ENCODE measurements around the gene MUSK.
"Not testable (repeated sequence)": the region's sequence is repeated elsewhere in the genome, so short reads cannot be mapped to it uniquely, and the experiment has no call there.

Gene MUSK

GRCh38 chr9:110810262-110810976 lies 141.8 kb downstream of the MUSK start:
- no peak for DNase-seq (ENCODE audit: low read depth in 2 of 2)

GRCh38 chr9:110812886-110813285 lies 144.3 kb downstream of the MUSK start:
- no peak for DNase-seq (ENCODE audit: low read depth in 2 of 2)

- no peak for DNase-seq (ENCODE audit: low read depth in 2 of 2)
Observed at GRCh38 chr9:110814159-110814558, 145.6 kb downstream of the MUSK start.

- no peak for DNase-seq (ENCODE audit: low read depth in 2 of 2)
Observed at GRCh38 chr9:110815361-110815760, 146.8 kb downstream of the MUSK start.

- no peak for DNase-seq (ENCODE audit: low read depth in 2 of 2)
Observed at GRCh38 chr9:110820381-110820780, 151.8 kb downstream of the MUSK start.

GRCh38 chr9:110821064-110821463 lies 152.5 kb downstream of the MUSK start:
- no peak for DNase-seq (ENCODE audit: low read depth in 2 of 2)

DNA sequence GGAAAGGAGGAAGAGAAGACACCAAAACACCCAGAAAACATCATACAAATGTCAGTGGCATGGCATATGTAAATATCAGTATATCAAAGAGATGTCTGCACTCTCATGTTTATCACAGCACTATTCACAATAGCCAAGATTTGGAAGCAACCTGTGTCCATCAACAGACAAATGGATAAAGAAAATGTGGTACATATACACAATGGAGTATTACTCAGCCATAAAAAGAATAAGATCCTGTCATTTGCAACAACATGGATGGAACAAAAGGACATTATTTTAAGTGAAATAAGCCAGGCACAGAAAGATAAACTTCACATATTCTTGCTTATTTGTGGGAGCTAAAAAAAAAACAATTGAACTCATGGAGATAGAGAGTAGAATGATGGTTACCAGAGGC lies 156.5 kb downstream of the MUSK start:
- DNase-seq (ENCODE audit: low read depth in 2 of 2) = not testable (repeated sequence)

GRCh38 chr9:110825950-110826349 lies 157.4 kb downstream of the MUSK start:
- DNase-seq (ENCODE audit: low read depth in 2 of 2) = no peak

DNA sequence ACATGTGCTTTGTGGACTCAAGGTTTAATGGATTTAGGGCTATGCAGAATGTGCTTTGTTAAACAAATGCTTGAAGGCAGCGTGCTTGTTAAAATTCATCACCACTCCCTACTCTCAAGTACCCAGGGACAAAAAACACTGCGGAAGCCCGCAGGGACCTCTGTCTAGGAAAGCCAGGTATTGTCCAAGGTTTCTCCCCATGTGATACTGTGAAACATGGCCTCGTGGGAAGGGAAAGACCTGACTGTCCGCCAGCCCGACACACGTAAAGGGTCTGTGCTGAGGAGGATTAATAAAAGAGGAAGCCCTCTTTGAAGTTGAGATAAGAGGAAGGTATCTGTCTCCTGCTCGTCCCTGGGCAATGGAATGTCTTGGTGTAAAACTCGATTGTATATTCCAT lies 157.8 kb downstream of the MUSK start:
- not testable (repeated sequence) for DNase-seq (ENCODE audit: low read depth in 2 of 2)

DNA sequence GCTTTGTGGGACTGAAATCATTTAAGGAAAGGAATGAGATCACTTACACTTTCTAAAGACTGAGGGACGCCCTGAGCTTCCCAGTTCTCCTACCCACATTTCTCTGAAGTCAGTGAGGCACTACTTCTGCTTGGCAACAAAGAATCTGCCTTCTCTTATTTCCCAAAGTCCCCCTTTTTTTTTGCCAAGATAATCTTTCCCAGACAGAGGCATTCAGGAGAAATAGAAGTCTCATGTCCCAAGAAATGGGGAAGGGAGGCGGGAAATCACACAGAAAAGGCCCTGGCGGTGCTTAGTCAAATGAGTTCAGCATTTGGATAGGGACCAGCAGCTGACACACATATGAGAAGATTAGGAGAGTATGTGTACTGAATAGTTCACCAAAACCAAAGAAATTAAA lies 159.7 kb downstream of the MUSK start:
- DNase-seq (ENCODE audit: low read depth in 2 of 2) = no peak

GRCh38 chr9:110830495-110830894 lies 161.9 kb downstream of the MUSK start:
- DNase-seq (ENCODE audit: low read depth in 2 of 2) = no peak

- DNase-seq (ENCODE audit: low read depth in 2 of 2) = no peak
Observed at GRCh38 chr9:110832926-110833325, 164.3 kb downstream of the MUSK start.

DNA sequence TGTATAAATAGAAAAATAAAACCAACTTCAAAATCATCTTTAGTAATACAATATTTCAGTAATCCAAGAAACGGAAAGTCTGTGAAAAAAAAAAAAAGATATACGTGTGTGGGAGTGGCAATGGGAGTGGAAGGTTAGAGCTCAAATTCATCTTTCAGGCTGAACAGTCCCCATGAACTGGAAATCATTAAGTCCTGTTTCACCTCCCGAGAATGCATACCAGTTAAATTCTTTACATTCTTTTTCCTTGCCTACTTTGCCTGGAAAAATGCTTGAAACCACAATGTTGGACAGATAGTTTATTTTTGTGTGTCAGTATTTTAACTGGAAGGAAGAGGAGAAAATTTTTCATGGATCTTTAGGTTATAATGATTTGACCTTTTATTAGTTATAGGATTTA lies 166.8 kb downstream of the MUSK start:
- no peak for DNase-seq (ENCODE audit: low read depth in 2 of 2)

DNA sequence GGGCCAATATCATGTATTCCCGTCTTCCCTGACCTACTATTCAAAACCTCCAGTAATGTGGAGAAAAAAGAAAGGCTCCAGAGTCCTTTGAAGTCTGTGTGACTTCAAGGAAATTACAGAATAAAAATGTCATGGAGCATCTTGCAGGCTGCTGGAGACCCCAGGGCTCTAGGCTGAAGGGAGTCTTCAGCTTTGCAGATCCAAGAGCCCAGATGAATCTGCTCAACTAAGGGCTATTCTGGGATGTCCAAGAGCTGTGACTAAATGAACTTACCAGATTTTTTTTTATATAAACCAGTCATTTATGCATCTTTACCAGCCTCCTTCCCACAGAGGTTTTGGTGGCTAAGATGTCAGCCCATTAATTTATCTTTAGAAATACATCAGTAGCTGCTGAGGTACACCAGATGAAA lies 167.3 kb downstream of the MUSK start:
- no peak for DNase-seq (ENCODE audit: low read depth in 2 of 2)

DNA sequence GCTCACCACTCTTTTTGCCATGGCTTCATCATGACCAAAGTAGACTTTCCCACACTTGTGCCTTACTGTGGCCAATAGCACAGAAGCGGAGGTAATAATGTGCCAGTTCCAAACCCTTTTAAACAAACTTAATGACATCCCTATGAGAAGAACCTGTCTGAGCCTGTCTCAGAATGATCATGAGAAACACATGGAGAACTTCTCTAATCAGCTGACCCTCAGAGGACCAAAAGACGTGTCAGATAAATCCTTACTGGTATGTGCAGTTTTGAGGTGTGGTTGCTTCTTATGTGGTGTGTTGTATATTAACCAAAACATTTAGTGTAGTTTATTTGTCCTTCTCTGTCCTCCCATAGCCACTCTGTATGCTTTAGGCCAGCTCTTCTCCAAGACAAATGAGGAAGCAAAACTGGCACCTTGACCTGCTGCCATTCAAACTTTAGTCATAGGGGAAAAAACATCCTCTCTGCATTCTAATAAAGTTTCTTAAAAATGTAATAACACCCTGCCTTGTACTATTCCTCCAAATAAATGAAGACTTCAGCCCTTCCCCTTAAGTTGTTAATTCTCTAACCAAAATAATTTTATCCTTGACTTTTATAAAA lies 168.9 kb downstream of the MUSK start:
- DNase-seq (ENCODE audit: low read depth in 2 of 2) = no peak

DNA sequence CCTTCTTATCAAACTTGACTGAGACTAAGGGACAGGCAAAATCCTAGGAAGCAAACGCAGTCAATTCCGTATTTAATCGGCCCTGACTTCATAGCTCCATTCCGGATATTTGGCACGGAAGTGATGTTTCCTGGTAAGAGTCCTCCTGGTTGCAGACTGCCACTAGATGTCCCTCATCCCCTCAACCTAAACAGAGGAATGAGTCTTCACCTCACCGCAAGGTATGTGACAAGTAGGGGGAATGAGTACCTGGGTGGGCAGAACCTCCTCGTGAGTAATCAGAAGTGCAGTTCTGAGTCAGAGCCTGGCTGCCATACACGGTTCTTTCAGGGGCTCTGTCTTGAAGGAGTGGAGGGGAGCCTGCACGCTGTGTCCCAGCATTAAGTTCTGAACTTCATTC lies 173.6 kb downstream of the MUSK start:
- no peak for DNase-seq (ENCODE audit: low read depth in 2 of 2)

GRCh38 chr9:110842986-110843385 lies 174.4 kb downstream of the MUSK start:
- no peak for DNase-seq (ENCODE audit: low read depth in 2 of 2)

DNA sequence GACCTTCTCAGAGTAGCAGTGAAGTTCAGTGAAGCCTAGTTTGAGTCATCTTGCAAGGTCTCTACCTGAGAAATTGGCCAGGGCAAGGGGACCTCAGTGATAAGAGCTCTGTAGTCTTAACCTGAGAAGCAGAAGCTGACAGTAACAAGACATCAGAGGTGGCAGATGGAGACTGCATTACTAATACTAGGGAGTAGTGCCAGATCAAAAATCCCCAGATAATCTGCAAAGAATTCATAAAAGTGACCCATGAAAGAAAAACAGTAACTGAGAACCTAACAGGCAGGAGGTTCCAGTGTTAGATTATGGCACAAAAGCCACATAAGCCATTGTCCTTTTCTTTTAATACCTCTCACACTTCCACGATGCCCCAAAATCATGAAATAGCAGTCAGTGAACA lies 175.5 kb downstream of the MUSK start:
- DNase-seq (ENCODE audit: low read depth in 2 of 2) = no peak

GRCh38 chr9:110846215-110846614 lies 177.6 kb downstream of the MUSK start:
- no peak for DNase-seq (ENCODE audit: low read depth in 2 of 2)

DNA sequence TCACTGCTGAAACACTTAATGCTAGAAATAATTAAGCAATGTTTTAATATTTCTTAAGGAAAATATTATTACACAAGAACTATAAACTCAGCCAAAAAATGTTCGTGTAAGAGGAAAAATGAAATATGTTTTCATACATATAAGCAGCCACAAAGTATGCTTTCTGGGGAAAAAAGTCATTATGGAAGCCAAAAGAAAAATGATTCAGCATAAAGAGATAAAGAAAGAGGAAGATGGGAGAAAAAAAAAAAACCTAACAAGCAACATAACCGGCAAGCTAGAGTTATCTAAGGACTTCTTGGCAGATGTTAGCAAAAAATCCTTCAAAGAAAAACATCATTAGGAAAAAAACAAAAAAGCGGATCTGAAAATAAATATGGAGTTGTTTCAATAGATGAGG lies 179.1 kb downstream of the MUSK start:
- no peak for DNase-seq (ENCODE audit: low read depth in 2 of 2)

GRCh38 chr9:110850401-110851135 lies 182.0 kb downstream of the MUSK start:
- DNase-seq (ENCODE audit: low read depth in 2 of 2) = no peak
